GM18498 (cell line): ENCODE results near the gene HOXD9.

Source experiments
- ATAC-seq: cut with Tn5 transposase; IDR thresholded peaks from one replicate; pipeline ENCODE4 v1.9.1; 2021; ENCODE audit warnings: mild to moderate bottlenecking, moderate library complexity; ENCODE audit not compliant: unreplicated experiment

The HOXD9 gene

DNA sequence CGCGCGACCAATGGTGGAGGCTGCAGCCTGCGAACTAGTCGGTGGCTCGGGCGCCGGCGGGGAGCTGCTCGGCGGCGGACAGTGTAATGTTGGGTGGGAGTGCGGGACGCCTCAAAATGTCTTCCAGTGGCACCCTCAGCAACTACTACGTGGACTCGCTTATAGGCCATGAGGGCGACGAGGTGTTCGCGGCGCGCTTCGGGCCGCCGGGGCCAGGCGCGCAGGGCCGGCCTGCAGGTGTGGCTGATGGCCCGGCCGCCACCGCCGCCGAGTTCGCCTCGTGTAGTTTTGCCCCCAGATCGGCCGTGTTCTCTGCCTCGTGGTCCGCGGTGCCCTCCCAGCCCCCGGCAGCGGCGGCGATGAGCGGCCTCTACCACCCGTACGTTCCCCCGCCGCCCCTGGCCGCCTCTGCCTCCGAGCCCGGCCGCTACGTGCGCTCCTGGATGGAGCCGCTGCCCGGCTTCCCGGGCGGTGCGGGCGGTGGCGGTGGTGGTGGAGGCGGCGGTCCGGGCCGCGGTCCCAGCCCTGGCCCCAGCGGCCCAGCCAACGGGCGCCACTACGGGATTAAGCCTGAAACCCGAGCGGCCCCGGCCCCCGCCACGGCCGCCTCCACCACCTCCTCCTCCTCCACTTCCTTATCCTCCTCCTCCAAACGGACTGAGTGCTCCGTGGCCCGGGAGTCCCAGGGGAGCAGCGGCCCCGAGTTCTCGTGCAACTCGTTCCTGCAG is at the start of gene HOXD9:
HOXD9 (plus strand) TSS at position 37 of the 728 bp plus-strand sequence; CDS start at position 87, 50 bp downstream.
- no peak for ATAC-seq

DNA sequence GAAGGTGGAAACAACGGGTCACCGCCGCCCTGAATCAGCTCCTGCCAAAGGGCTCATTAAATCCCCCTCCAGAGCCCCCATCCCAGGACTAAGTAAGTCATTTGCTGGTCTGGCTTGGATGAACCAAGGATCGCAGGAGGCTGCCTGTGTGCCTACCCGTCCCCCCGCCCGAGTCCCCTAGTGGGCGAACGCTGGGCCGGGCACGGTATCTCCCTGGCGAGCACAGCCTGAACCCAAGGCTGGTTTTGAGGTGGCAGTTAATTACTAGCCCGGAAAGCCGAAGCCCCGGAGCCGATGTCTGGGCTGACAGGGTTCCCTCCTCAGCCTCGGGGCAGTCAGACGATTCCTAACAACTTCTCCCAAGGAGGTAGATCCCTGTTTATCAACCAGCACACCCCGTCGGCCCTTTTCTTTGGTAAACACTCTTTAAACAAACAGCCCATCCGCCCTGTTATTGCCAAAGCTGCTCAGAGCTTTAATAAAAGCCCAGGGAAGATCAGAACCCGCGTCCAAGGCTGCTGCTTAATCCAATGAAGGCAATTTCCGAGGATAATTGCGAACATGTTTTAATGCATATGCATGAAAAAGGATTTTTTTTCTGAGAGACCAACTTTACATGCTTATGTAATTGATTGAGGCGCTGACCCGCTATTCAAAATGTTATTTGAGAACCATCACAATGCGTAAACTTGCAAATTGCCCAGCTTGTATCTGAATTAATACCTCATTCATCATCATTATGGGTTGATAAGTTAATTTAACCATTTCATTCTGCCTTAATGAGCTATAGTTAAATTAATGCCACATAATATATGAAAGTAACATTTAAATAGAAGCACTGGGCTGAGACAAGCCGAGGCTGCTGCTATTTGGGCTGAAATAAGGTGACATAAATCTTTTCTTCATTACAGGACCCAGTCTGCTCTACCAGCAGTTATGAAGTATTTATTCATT is 49.3 kb upstream of the HOXD9 start:
- no peak for ATAC-seq

DNA sequence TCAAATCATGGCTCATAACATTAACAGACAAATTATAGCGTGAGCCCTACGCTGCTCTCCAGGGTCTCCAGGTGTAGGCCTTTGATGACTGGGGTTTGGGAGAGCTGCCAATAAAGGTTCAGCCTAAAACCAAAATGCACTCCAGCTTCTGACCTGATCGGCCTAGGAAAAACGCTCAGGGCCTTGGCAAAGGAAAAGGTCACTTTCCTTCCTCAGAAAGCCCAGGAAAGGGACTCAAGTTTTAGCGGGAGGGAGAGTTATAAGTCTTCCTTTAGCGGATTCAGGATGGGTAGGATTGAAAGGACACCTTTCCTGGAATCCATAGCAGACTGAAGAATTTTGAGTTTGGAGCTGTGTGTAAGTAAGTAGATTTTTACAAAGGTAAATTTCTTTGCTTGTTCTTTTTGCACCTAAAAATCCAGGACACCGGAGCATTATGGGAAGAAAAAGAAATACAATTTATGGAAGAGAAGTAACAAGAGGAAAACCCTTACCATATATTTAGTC is 47.5 kb upstream of the HOXD9 start:
- no peak for ATAC-seq

DNA sequence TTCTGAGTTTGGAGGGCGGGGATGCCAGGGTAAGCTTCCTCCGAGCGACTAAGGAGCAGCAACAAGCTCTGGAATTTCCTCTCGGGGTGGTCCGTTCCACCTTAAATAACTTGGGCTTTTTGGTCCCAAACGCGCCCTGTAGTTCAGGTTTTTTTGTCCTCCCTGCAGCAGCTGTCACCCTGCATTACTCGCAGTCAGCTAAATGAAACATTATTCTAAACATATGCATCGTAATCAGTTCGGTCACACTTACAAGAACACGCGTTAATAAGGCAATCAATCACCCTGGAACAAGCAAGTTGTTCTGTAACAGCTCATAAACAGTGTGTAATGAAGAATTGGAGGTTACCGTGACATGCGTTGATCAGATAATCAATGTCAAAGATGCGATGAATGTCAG is 47.0 kb upstream of the HOXD9 start:
- no peak for ATAC-seq

DNA sequence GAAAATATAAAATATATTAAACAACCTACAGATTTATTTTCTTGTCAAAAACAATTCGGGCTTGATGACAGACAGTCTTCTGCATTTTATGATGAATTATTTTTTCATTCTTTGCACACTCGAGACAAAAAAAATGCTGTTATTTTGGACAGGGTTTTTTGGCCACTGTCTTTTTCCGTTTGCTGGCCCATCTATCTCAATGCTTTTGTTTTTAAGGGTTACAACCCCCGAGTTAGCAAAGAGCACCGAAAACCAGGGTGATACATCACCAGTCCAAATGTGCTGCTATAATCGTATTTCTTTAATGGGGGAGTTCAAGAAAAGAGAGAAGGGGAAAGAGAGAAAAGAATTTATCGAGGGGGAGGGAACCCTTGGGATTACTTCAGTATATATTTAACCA is 46.5 kb upstream of the HOXD9 start:
- no peak for ATAC-seq

DNA sequence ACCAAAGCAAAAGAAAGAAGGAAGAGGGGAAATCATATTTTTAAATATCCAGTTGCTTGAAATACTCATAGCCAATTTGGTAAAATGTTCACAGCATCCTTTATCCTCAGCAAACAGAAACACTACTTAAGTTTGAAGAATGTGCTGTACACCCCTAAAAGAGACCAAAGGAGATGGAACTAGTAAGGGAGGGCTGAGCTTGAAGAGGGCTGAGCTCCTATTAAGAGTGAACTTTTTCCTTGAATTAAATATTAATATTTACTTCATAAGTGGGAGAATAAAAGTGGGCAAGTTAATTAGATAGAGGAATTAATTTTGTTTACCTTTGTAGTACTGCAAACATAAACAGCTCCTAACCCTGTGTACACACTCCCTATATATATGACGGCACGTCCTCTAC is 45.7 kb upstream of the HOXD9 start:
- ATAC-seq: no peak

DNA sequence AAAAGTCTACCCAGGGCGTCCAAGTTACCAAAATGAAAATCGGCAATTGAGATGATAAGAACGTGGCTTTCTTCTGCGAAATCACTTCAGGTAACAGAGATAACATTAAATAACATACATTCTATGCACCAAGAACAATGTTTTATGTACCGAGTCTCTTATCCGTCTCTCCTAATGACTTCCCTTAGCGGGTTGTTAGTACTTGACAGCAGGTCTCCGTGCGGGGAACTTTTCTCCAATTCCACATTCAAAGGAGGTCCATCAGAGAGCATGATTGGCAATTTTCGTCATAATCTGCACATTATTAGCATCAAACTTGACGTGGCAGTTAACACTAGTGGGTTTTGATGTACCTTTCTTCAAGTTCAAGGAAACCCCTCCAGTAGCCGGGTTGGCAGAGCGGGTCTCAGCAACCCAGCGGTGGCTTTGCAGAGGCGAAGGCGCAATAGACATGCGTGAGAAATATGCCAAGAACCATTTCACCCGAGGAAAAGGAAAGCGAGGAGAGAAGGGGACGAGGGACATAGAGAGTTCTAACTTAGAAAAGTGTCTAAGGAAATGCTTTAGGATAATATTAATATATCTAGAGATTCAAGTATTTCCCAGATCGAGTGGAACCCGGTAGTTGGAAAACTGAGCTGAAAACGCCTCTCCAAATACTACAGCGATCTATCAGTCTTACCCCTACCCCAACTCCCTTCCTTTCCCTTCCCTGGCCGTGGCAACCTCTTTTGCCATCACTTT is 43.8 kb upstream of the HOXD9 start:
- no peak for ATAC-seq

DNA sequence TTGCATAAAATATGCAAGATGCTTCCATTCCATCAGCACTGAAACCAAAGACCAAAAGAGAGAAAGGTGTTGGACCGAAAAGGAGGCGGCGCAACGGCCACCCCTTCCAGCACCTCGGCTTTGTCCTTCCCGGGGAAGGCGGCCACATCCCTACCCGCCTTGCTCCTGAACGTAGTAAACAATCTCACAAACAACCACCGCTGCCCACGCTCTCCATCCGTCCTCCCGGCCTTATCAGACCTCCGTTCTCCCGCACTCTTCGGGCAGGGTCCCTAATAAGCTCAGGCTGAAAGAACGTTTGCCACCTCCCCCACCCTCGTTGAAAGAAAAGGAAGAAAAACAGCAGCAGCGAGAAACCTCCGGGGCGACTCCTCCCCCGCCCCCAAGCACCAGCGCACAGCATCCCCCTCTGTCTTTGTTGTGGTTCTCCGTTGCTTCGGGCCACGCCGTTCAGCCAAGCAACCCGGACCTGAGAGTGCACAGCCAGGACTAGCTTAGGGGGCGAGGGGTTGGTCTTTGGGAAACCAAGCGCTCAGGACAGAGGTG is 43.2 kb upstream of the HOXD9 start:
- ATAC-seq: no peak

DNA sequence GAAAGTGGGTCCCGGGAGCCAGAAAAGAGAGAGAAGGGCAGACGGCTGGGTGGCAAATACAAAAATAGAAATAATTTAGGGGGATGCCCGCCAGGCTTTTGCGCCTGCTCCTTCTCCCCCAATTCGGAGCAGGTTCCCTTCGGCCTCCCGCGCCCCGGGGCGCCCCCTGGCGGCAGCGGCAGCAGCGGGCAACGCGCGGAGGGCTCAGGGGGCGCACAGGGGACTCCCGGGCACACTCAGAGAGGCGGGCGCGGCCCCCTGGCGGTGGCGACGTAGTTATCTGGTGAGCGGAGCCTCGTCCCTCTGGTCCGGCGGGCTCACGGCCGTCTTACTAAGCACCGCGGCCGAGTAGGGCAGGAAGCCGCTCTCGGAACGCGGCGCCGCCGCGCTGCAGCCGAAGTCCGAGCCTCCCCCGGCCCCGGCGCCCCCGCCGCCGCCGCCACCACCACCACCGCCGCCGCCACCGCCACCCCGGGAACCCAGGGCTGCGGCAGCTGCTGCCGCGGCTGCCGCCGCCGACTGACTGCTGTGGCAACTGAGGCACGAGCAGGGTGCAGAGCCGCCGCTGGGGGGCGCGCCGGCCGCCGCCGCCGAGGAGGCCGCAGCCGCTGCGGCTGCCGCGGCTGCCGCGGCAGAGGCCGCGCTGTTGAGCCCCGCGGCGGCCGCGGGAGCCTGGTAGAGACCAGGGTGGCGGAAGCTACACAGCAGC is 42.5 kb upstream of the HOXD9 start:
- ATAC-seq: no peak

DNA sequence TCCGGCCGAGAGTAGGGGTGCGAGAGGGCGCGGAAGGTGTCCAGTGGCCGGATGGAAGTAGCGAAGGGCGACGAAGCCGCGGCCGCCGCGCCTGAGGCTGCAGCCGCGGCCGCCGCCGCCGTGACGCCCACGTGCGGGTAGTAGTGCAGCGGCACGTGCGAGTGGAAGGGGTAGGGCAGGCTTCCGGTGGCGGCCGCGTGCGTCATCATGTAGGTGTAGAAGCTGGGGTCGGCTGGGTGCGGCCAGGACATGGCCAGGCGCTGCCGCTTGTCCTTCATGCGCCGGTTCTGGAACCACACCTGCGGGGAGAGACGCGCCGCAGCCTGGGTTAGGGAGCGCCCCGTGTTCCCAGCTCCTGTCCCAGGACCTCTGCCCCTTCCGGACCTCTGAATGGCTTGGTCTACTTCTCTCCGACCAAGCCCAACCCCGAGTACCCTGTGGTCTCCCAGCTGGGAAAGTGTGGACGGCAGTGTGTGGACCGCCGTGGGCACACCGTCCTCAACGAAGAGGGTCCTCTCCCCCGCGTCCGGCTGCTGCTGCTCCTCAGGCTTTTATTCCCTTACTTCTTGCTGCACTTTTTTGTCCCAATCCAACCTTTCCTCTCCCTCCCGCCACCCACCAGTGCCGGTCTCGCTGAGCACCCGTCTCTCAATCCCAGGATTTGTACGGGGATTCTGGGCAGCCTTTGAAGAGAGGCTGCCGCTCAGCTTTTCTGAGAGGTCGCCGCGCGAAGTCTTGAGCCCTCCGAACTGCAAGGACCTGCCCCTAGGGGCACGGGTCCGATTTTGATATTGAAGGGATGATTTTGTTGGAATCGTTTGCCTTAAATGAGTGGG is 41.8 kb upstream of the HOXD9 start:
- ATAC-seq: no peak

DNA sequence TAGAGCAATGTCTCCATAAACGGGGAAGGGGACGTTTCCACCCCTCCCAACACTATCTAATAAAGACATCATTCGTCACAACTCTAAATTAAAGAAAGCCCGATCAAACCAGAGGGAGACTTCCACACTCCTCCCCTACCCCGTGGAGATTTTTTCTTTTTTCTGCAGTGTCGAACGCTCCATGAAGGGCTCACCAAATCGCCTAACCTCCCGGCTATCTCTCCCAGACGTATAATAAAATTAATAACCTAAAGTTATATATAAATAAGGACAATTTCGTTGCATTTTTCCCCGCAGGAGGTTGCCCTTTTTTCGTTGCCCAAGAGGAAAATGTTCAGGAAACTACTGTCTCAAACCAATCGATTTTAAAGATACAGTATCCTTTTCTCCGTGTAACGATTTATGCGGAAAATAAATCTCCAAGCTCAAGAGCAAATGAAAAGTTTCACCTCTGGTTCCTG is 41.1 kb upstream of the HOXD9 start:
- ATAC-seq: no peak

DNA sequence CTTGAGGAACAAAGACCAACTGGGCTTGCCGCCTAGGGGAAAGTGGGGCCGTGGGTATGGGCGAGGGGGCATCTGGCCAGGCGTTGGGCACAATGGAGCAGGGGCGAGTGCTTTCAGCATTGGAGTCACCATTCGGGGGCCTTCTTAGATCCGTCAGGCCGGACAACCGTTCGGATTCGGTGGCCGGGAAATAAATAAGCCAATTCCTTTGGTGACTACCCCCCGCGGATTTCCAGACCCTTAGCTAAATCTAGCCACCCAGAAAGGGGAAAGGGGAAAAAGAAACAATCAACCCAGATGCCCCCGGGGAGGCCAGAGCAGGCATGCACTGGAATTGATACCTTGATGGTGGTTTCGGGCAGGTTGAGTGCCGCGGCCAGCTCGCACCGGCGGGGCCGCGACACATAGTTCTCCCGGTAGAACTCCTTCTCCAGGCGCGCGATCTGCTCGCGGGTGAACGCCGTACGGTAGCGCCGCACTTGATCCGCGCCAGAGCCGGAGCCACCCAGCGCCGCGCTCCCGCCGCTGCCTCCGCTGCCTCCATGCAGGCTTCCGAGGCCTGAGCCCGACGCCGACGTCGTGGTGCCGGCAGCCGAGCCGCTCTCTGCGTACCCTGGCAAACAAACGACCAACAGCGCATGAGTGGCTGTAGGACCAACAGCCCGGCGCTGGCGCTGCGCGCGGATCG is 40.5 kb upstream of the HOXD9 start:
- no peak for ATAC-seq

DNA sequence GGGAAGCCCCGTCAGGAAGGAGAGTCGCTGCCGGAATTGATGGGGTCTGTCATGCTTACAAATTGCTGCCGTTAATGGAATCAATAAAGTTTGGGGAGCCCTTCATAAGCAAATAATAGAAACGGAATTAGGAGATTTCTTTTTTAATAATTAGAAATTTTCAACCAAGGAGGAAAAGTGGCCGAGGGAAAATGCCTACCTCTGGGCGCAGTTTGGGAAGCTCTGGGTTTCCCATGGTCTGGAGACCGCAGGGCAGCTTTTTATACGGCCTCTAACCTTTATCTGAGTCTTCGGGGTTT is 40.0 kb upstream of the HOXD9 start:
- ATAC-seq: no peak

DNA sequence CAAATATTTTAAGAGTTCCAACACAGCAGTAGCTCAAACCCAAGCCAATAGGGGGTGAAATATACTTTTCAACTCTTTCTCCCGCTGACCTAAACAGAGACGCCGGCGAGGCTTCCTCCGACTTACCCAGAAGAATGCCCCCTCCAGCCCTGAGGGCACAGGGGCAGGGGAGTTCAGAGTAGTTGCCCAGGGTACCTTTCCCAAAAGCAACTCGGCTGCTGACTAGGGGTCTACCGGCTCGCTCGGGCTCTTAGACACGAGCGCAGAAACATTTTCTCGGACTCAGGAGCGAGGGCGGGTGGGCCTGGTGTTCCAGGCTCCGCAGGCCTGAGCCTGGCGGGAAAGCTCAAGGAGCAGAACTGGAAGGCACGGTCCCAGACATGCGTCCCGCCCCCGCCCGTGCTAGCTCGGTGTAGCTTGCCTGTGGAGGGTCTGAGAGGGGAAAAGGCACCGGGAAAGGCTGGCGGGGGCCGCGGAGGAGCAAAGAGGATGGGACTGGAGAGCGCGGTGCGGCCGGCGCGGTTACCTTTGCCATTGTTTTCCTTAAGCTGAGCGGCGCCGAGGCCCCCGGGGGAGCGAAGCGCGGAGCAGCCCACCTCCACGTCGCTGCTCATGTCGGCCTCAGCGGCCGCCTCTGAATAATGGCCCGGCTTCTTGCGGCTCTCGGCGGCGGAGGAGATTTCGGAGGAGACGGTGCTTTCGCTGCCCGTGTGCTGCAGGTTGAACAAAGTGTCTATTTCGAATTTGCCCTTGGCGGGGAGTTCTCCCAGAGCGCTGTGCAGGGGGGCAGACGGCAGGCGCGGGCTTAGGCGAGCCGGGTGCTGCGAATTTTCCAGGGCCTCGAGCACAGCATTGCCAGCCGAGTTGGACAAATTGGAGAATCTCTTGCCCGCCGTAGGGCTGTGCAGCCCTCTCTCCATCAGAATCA is 39.4 kb upstream of the HOXD9 start:
- ATAC-seq: no peak

DNA sequence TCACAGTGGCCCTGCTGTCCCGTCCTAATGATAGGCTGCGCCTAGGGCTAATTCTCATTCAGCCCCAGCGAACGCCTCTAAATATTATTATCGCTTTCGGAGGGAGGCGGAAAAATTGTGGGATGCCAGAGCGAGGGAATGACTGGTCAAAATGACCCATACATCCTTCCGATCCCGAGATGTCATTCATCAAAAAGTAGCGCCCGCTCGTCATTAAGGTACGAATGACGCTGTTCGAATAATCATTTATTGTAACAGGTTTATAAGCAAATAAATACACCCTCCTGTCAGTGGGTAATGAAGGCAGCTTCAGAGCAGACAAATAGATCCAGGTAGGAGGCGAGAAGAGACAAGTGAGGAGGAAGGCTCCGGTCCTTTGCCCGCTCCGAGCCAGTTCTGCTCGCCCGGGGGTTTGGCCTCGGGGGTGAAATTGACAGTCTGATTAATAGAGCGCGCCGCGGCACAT is 38.7 kb upstream of the HOXD9 start, which contains the start of gene EVX2:
EVX2 (minus strand) TSS at position 167 of the 466 bp plus-strand sequence. CDS start 186 bp downstream, outside the sequence.
- no peak for ATAC-seq

DNA sequence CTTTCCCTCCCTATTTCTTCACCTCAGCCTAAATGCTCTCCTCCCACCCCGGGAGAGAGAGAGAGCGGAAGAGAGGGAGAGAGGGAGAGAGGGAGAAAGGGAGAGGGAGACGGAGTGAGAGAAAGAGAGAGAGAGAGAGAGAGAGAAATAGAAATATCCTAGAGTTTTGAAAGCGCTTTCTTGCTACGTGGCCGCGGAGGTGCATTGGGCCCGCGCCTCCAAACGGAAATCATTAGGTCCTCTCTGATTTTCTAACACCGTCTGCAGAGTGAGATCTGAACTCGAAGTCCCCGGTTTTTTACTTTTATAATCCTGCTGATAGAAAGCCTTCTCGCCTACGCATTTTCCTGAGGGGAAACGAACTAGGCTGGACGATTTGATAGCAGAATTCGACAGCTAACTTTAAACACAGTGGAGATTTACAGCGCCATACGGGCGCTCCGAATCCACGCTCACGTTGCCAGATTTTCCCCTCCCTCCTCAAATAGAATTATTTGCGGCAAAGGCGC is 37.9 kb upstream of the HOXD9 start:
- ATAC-seq: no peak

DNA sequence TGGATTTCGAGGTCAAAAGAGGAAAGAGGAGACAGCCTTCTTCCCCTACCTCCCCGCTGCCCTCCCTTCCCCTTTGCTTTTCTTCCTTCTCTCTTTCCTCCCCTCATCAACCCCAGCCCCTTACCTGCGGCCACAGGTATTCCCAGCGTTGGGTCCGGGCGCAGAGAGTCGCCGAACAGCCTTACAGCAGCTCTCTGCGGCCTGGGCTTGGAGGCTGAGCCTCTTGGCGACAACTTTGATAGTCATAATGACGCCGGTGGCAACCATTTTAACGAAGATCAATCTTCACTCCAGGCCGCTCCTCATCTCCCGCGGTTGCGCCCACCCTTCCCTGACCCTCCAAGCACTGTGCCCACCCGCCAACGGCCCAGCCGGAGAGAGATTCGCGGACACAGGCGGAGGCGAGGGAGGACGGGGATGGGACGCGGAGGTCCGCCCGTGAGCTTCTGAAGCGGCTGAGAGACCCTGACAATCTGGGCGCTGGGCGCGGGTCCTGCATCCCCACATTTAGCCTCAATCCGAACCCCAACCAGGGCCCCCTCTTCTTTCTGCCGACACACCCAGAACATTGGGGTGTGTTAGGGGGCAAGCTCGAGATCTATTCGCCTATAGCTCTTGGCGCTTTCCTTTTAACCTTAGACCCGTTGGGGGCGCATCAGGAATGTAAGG is 37.3 kb upstream of the HOXD9 start:
- no peak for ATAC-seq
